Fibroblast of villous mesenchyme (primary cell): ENCODE results near the gene MAPKAP1. TPM values are rescaled to one million over a fixed set of nuclear protein-coding genes. Genes with fewer than 3 reads are reported as not detected.
A peak's percentile ranks its signal among the peaks of the same experiment; 100 is the strongest.

Experiments
- DNase-seq: peaks from one replicate; pipeline ENCODE4 v3.0.0-alpha.2; 2010; ENCODE audit warnings: low read depth
- H3K4me3 ChIP-seq: 2 replicates; pipeline ENCODE4 v1.5.1; 2011; ENCODE audit warnings: low read depth, mild to moderate bottlenecking, low read length
- CTCF ChIP-seq: IDR thresholded peaks from 2 replicates; pipeline ENCODE4 v1.5.1; 2012; ENCODE audit warnings: low read depth, mild to moderate bottlenecking, low read length; ENCODE audit not compliant: insufficient read depth
- total RNA-seq: library from RNA; depleted of rRNA; stranded (reverse); fragments of >200 nt; gene quantifications from 2 replicates; pipeline ENCODE4 v1.2.3, GENCODE V29; 2012

The MAPKAP1 gene
- 92.0 and 93.4 TPM in 2 replicates for total RNA-seq

- peak; percentile 95 for DNase-seq
- H3K4me3 ChIP-seq, result peak within 1 kb of the TSS; percentile 91
- peak; percentile 2 for TF ChIP-seq CTCF
These were observed at the start of gene MAPKAP1 for GRCh38 chr9:125706651-125707471. TSS of gene MAPKAP1 (minus strand) at chr9:125707208. CDS start at chr9:125672574, 34,634 bp downstream.

- TF ChIP-seq CTCF, result no peak
- no peak for DNase-seq
- no peak overlapping the region for H3K4me3 ChIP-seq
These were observed 49.5 kb upstream of the MAPKAP1 start for GRCh38 chr9:125756518-125756917.

- TF ChIP-seq CTCF, result no peak
- H3K4me3 ChIP-seq, result no peak overlapping the region
- DNase-seq, result no peak
These were observed 48.3 kb upstream of the MAPKAP1 start for GRCh38 chr9:125755340-125755739.

- no peak overlapping the region for H3K4me3 ChIP-seq
- DNase-seq, result no peak
- no peak for TF ChIP-seq CTCF
These were observed 47.1 kb upstream of the MAPKAP1 start for GRCh38 chr9:125754096-125754495.

GRCh38 chr9:125752070-125752628 is 45.1 kb upstream of the MAPKAP1 start:
- TF ChIP-seq CTCF, result no peak
- H3K4me3 ChIP-seq, result no peak overlapping the region
- no peak for DNase-seq

GRCh38 chr9:125750627-125751011 is 43.6 kb upstream of the MAPKAP1 start:
- TF ChIP-seq CTCF, result no peak
- H3K4me3 ChIP-seq, result peak overlapping the region; percentile 79
- no peak for DNase-seq
